NCI-H2227 treated with DMSO at 0.1 percent for 48 hours (cell line): ENCODE measurements around the gene MAMDC2.

ENCODE experiments used
- DNase-seq: peaks from one replicate; lab custom pipeline; 2025; lab: John Stamatoyannopoulos, UW

Gene MAMDC2

DNA sequence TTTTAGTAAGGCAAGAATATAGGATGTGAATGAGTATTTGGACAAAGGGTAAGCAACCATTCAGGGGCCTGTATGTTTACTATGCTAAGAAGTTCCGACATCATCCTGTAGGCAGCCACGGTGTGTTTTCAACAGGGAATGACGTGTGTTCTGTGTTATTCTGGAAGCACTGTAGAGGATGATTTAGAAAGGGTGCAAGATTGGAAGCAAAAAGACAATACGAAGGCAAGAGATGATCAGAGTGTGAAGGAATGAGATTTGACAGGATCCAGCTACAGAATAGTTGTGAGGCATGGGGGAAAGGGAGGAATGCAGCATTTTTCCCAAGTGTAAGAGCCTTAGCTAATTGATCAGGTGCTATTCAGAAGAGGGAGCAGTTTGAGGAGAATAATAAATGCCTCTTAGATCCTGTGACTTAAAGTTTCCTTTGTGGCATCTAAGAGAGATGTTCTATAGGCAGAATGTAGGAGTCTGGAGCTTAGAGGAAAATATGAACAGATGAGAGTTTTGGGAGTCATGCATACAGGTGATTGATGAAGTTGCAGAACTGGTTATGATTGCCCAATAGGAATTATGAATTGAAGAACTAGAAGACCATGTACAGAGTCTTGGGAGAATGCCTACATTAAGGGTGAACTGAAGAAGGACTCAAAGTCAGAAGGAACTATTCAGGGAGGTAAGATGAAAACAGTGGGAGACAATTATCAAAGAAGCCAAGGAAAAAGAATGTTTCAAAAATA, 217.7 kb downstream of the MAMDC2 start:
- no peak for DNase-seq

DNA sequence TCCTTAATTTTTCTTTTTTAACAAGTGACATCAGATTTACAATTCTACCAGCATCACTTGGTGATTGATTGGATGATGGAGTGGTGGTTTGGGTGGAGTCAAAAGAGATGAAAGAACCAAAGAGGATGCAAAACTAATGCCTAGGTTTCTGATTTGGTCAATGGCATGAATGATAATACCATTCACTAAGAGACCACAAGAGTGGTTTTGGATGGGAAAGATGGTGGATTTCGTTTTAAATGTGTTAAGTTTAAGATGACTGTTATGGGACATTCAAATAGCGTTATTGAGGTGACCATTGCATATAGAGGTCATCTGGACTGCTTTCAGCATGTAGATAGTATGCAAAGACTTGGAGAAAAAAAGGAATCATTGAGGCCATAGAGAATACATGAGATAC, 218.7 kb downstream of the MAMDC2 start:
- DNase-seq = no peak

DNA sequence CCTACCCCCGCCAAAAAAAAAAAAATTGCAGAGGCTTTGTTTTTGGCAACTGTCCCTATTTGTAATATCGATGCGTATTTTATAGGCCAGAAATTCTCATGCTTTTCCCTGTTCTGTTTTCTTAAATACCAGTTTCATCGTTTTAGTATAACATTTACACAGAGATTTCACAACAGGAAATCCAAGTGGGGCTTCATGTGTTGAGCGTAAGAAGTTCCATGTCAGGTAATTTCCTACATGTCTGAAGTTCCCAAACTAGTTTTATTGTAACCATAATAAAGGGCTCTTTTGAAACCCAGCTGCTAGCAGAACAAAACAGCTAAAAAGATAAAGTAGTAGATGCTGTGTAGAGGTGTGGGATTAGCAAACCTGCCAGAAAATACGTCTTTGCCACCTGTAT, 219.3 kb downstream of the MAMDC2 start:
- DNase-seq = no peak

DNA sequence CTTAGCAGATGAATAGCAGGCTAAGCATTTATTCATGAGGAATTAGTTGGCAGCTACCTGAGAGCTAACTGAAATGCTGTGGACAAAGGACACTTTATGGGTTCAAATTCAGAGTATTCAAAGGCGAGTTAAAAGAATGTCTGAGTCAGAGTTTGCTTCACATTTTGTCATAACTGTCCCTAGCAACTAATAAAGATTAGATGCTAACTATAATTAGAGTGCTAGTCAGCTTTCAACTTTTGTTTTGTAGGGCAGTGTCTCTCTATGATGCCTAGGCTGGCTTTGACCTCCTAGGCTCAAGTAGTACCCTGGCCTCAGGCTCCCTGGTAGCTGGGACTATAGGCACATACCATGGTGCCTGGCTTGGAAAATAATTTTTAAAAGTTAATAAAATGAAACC, 219.8 kb downstream of the MAMDC2 start:
- no peak for DNase-seq
